Measurements from ENCODE around the gene OGFR. TPM values are rescaled to one million over a fixed set of nuclear protein-coding genes. Genes with fewer than 3 reads are reported as not detected.

Gene OGFR
- total and polyA plus RNA-seq, 2 experiments from 2014 or later, result 9.9 to 52.2 TPM

- TF ChIP-seq EZH2phosphoT487 (IDR thresholded peaks at IDR 0.05; ENCODE audit: insufficient read depth, low read depth), result no peak
- Histone ChIP-seq H3K36me3 (ENCODE audit: low read depth) (no peaks in the 10 kb centered on the region), H3K4me2 (ENCODE audit: unreplicated experiment) (no peak overlapping the region), H3K4me3 (no peak overlapping the region), H3F3A (ENCODE audit: insufficient read depth) (0 out of 2 replicates have a peak, but pooled peaks cover 3% of the 10 kb centered on the region), H4K20me1 (ENCODE audit: insufficient read depth) (no peaks in the 10 kb centered on the region), H3K9me3 (ENCODE audit: low read depth) (no peaks in the 10 kb centered on the region), H3K27me3 (replicated peaks; ENCODE audit: insufficient read depth) (no peaks in the 10 kb centered on the region), H3K27ac (no peak overlapping the region), H3K9me2 (ENCODE audit: insufficient read depth) (no peaks in the 10 kb centered on the region), H3K9ac (no peak overlapping the region), H3K4me1 (ENCODE audit: insufficient read depth) (no peaks in the 10 kb centered on the region), H2AFZ (no peak overlapping the region), H3K79me2 (ENCODE audit: insufficient read depth) (no peaks in the 10 kb centered on the region)
- DNase-seq, result no peak
- in situ Hi-C loops (cut with MboI), result no loop called here
- 77 to 82% methylated on average over 24 to 29 of the region's 29 CpGs for WGBS, 2 experiments (ENCODE audit: low coverage in 1 of 2, low lambda C conversion rate in 2 of 2, missing lambda C conversion rate in 2 of 2)
Observed at GRCh38 chr20:62827311-62828038, 22.8 kb downstream of the OGFR start.

GRCh38 chr20:62828051-62828450, 23.4 kb downstream of the OGFR start:
- 0 out of 2 replicates have a peak, but pooled peaks cover under 1% of the 10 kb centered on the region for H3F3A ChIP-seq (ENCODE audit: insufficient read depth)
- no peak overlapping the region for H3K9ac ChIP-seq
- DNase-seq, result no peak
- no peak overlapping the region for H3K27ac ChIP-seq
- H4K20me1 ChIP-seq (ENCODE audit: insufficient read depth), result no peaks in the 10 kb centered on the region
- no peaks in the 10 kb centered on the region for H3K4me1 ChIP-seq (ENCODE audit: insufficient read depth)
- H3K27me3 ChIP-seq (replicated peaks; ENCODE audit: insufficient read depth), result no peaks in the 10 kb centered on the region
- WGBS, 2 experiments (ENCODE audit: low coverage in 1 of 2, low lambda C conversion rate in 2 of 2, missing lambda C conversion rate in 2 of 2), result 71 to 77% methylated on average over 7 to 9 of the region's 9 CpGs
- H2AFZ ChIP-seq, result no peak overlapping the region
- H3K36me3 ChIP-seq (ENCODE audit: low read depth), result no peaks in the 10 kb centered on the region
- TF ChIP-seq EZH2 (IDR thresholded peaks at IDR 0.05; ENCODE audit: insufficient read depth, poor library complexity, severe bottlenecking), result no peak
- TF ChIP-seq EZH2phosphoT487 (IDR thresholded peaks at IDR 0.05; ENCODE audit: insufficient read depth, low read depth), result no peak
- no peak overlapping the region for H3K4me2 ChIP-seq (ENCODE audit: unreplicated experiment)
- H3K9me2 ChIP-seq (ENCODE audit: insufficient read depth), result no peaks in the 10 kb centered on the region
- in situ Hi-C loops (cut with MboI), result no loop called here
- no peaks in the 10 kb centered on the region for H3K79me2 ChIP-seq (ENCODE audit: insufficient read depth)
- no peak overlapping the region for H3K4me3 ChIP-seq
- no peaks in the 10 kb centered on the region for H3K9me3 ChIP-seq (ENCODE audit: low read depth)

GRCh38 chr20:62828511-62829230, 24.0 kb downstream of the OGFR start:
- Histone ChIP-seq H3F3A (ENCODE audit: insufficient read depth) (no peaks in the 10 kb centered on the region), H3K4me3 (no peak overlapping the region), H3K9ac (no peak overlapping the region), H3K9me2 (ENCODE audit: insufficient read depth) (no peaks in the 10 kb centered on the region), H3K9me3 (ENCODE audit: low read depth) (no peaks in the 10 kb centered on the region), H2AFZ (no peak overlapping the region), H4K20me1 (ENCODE audit: insufficient read depth) (no peaks in the 10 kb centered on the region), H3K36me3 (ENCODE audit: low read depth) (no peaks in the 10 kb centered on the region), H3K4me2 (ENCODE audit: unreplicated experiment) (no peak overlapping the region), H3K79me2 (ENCODE audit: insufficient read depth) (no peaks in the 10 kb centered on the region), H3K4me1 (ENCODE audit: insufficient read depth) (no peaks in the 10 kb centered on the region), H3K27ac (no peak overlapping the region), H3K27me3 (replicated peaks; ENCODE audit: insufficient read depth) (no peaks in the 10 kb centered on the region)
- 75 to 84% methylated on average over 19 to 29 of the region's 29 CpGs for WGBS, 2 experiments (ENCODE audit: low coverage in 1 of 2, low lambda C conversion rate in 2 of 2, missing lambda C conversion rate in 2 of 2)
- TF ChIP-seq EZH2 (IDR thresholded peaks at IDR 0.05; ENCODE audit: insufficient read depth, poor library complexity, severe bottlenecking) (no peak), EZH2phosphoT487 (IDR thresholded peaks at IDR 0.05; ENCODE audit: insufficient read depth, low read depth) (no peak)
- in situ Hi-C loops (cut with MboI), result no loop called here
- DNase-seq, result no peak

GRCh38 chr20:62829231-62830230, 24.9 kb downstream of the OGFR start:
- no peak overlapping the region for H3K4me2 ChIP-seq (ENCODE audit: unreplicated experiment)

More at GRCh38 chr20:62829231-62830230, 24.9 kb downstream of the OGFR start:
- Histone ChIP-seq H3K9ac (no peak overlapping the region), H3K9me2 (ENCODE audit: insufficient read depth) (no peaks in the 10 kb centered on the region), H3K79me2 (ENCODE audit: insufficient read depth) (no peaks in the 10 kb centered on the region), H3F3A (ENCODE audit: insufficient read depth) (no peaks in the 10 kb centered on the region), H3K4me1 (ENCODE audit: insufficient read depth) (no peaks in the 10 kb centered on the region), H2AFZ (no peak overlapping the region), H4K20me1 (ENCODE audit: insufficient read depth) (no peaks in the 10 kb centered on the region), H3K4me3 (no peak overlapping the region), H3K27me3 (replicated peaks; ENCODE audit: insufficient read depth) (no peaks in the 10 kb centered on the region), H3K9me3 (ENCODE audit: low read depth) (no peaks in the 10 kb centered on the region), H3K36me3 (ENCODE audit: low read depth) (no peaks in the 10 kb centered on the region), H3K27ac (no peak overlapping the region)
- in situ Hi-C loops (cut with MboI), result no loop called here
- WGBS, 2 experiments (ENCODE audit: low coverage in 1 of 2, low lambda C conversion rate in 2 of 2, missing lambda C conversion rate in 2 of 2), result 83% methylated on average over 25 to 32 of the region's 32 CpGs
- no peak for DNase-seq
- no peak for TF ChIP-seq EZH2phosphoT487 (IDR thresholded peaks at IDR 0.05; ENCODE audit: insufficient read depth, low read depth)
- no peak for TF ChIP-seq EZH2 (IDR thresholded peaks at IDR 0.05; ENCODE audit: insufficient read depth, poor library complexity, severe bottlenecking)
